Activated CD8-positive, alpha-beta T cell treated with anti-CD3 and anti-CD28 coated beads for 36 hours (primary cell): ENCODE data around the gene NNAT. TPM values are rescaled to one million over a fixed set of nuclear protein-coding genes. Genes with fewer than 3 reads are reported as not detected.

Experiments
- ATAC-seq: fragments of 200-7000 bp; cut with Tn5 transposase; one replicate; pipeline ENCODE4 v1.10.0; 2021; ENCODE audit warnings: mild to moderate bottlenecking, moderate library complexity
- CTCF ChIA-PET: fragments of 350-600 bp; sonication (Branson Sonifier 250); formaldehyde crosslinking; loops from one replicate; lab custom pipeline; 2021; ENCODE audit warnings: antibody characterized with exemption; lab: Charles Lee
- POLR2A ChIA-PET: fragments of 350-600 bp; sonication (Branson Sonifier 250); formaldehyde crosslinking; loops from one replicate; lab custom pipeline; 2021; ENCODE audit warnings: antibody characterized with exemption; lab: Charles Lee
- DNase-seq: peaks from one replicate; pipeline ENCODE4 v3.0.0-alpha.2; 2020
- H3K27ac Mint-ChIP-seq: one replicate; pipeline ENCODE4 v1.8.0; 2021; ENCODE audit warnings: mild to moderate bottlenecking, mixed read lengths
- H3K27me3 Mint-ChIP-seq: one replicate; pipeline ENCODE4 v1.8.0; 2021; ENCODE audit warnings: mixed read lengths
- H3K36me3 Mint-ChIP-seq: one replicate; pipeline ENCODE4 v1.8.0; 2021; ENCODE audit warnings: low read depth, mixed read lengths
- H3K4me1 Mint-ChIP-seq: one replicate; pipeline ENCODE4 v1.8.0; 2021; ENCODE audit warnings: low read depth, mixed read lengths
- H3K4me3 Mint-ChIP-seq: one replicate; pipeline ENCODE4 v1.8.0; 2021; ENCODE audit warnings: mild to moderate bottlenecking, moderate library complexity, mixed read lengths
- H3K9me3 Mint-ChIP-seq: one replicate; pipeline ENCODE4 v1.8.0; 2021; ENCODE audit warnings: mixed read lengths
- CTCF ChIP-seq: fragments of 200-600 bp; IDR thresholded peaks from one replicate; pipeline ENCODE4 v1.8.0; 2022; ENCODE audit warnings: antibody characterized with exemption, mild to moderate bottlenecking
- intact Hi-C: fragments of 100-400 bp; cut with micrococcal nuclease; formaldehyde crosslinking; loops from one replicate; pipeline ENCODE4 v1.10.0; 2022
- total RNA-seq, 2 experiments: library from RNA; stranded (reverse); gene quantifications; one replicate each; pipeline ENCODE4 v1.2.3, GENCODE V29; 2021

NNAT gene
- total RNA-seq, 2 experiments from 2014 or later, result 0.47 TPM; not detected in 1

- intact Hi-C loops, result loop anchor here (10.0 kb wide), 2 partner anchors 330 to 430 kb away; no protein-coding TSS in a partner anchor
- H3K27ac Mint-ChIP-seq, result no peak overlapping the region
- H3K36me3 Mint-ChIP-seq, result no peaks in the 10 kb centered on the region
- ChIA-PET POLR2A (no interaction called here), CTCF (interaction anchor here (0.6 to 3.3 kb wide), 35 partner anchors 10 to 726 kb away, joined by 3 to 23 read pairs (median 4); no protein-coding TSS in a partner anchor)
- DNase-seq, result peak; percentile 43
- H3K27me3 Mint-ChIP-seq, result peaks cover 31% of the 10 kb centered on the region
- H3K4me3 Mint-ChIP-seq, result no peak overlapping the region
- TF ChIP-seq CTCF, result peak; percentile 98
- ATAC-seq, result peak; percentile 71
- no peaks in the 10 kb centered on the region for H3K4me1 Mint-ChIP-seq
- H3K9me3 Mint-ChIP-seq, result no peaks in the 10 kb centered on the region
These were observed 43.5 kb downstream of the NNAT start for GRCh38 chr20:37564388-37565133.

GRCh38 chr20:37565134-37565811 lies 44.2 kb downstream of the NNAT start:
- CTCF ChIA-PET, result interaction anchor here (0.7 to 3.3 kb wide), 22 partner anchors 11 to 679 kb away, joined by 3 to 23 read pairs (median 4); no protein-coding TSS in a partner anchor
- ATAC-seq, result no peak

GRCh38 chr20:37566590-37567330 lies 45.7 kb downstream of the NNAT start:
- no peaks in the 10 kb centered on the region for H3K36me3 Mint-ChIP-seq
- H3K4me1 Mint-ChIP-seq, result no peaks in the 10 kb centered on the region
- POLR2A ChIA-PET, result no interaction called here
- TF ChIP-seq CTCF, result no peak
- CTCF ChIA-PET, result interaction anchor here (2.2 to 3.3 kb wide), 3 partner anchors 9 to 649 kb away, joined by 6 to 23 read pairs (median 8); no protein-coding TSS in a partner anchor
- intact Hi-C loops, result loop anchor here (10.0 kb wide), 2 partner anchors 328 to 428 kb away; no protein-coding TSS in a partner anchor
- H3K27me3 Mint-ChIP-seq, result peaks cover 35% of the 10 kb centered on the region
- ATAC-seq (no peak), DNase-seq (no peak)
- no peak overlapping the region for H3K4me3 Mint-ChIP-seq
- no peaks in the 10 kb centered on the region for H3K9me3 Mint-ChIP-seq
- no peak overlapping the region for H3K27ac Mint-ChIP-seq

More at GRCh38 chr20:37565134-37565811, 44.2 kb downstream of the NNAT start:
- Mint-ChIP-seq H3K36me3 (no peaks in the 10 kb centered on the region), H3K4me1 (no peaks in the 10 kb centered on the region), H3K27me3 (peaks cover 35% of the 10 kb centered on the region), H3K4me3 (no peak overlapping the region), H3K9me3 (no peaks in the 10 kb centered on the region), H3K27ac (no peak overlapping the region)
- intact Hi-C loops, result loop anchor here (10.0 kb wide), 2 partner anchors 330 to 430 kb away; no protein-coding TSS in a partner anchor
- TF ChIP-seq CTCF, result no peak
- POLR2A ChIA-PET, result no interaction called here
- DNase-seq, result no peak

- no peak for DNase-seq
- intact Hi-C loops, result loop anchor here (10.0 kb wide), 2 partner anchors 328 to 428 kb away; no protein-coding TSS in a partner anchor
- H3K36me3 Mint-ChIP-seq, result no peaks in the 10 kb centered on the region
- peaks cover 35% of the 10 kb centered on the region for H3K27me3 Mint-ChIP-seq
- H3K4me1 Mint-ChIP-seq, result no peaks in the 10 kb centered on the region
- CTCF ChIA-PET, result no interaction called here
- no peak overlapping the region for H3K4me3 Mint-ChIP-seq
- no peak for TF ChIP-seq CTCF
- ATAC-seq, result no peak
- no peak overlapping the region for H3K27ac Mint-ChIP-seq
- POLR2A ChIA-PET, result no interaction called here
- no peaks in the 10 kb centered on the region for H3K9me3 Mint-ChIP-seq
These were observed 46.2 kb downstream of the NNAT start for GRCh38 chr20:37567331-37567665.
